NOMO-1 treated with dmso at 0.1 percent for 144 hours (cell line): ENCODE measurements around the gene OR5AN1.
A peak's percentile ranks its signal among the peaks of the same experiment; 100 is the strongest.
"Not testable (repeated sequence)": the region's sequence is repeated elsewhere in the genome, so short reads cannot be mapped to it uniquely, and the experiment has no call there.

ENCODE experiments used
- DNase-seq: peaks from one replicate; lab custom pipeline; 2025; ENCODE audit not compliant: unreplicated experiment; lab: John Stamatoyannopoulos, UW

OR5AN1 gene

GRCh38 chr11:59358595-59358994 lies at the start of gene OR5AN1:
Gene OR5AN1, plus strand, starts transcription at chr11:59358895. Its CDS starts 5,564 bp downstream, at chr11:59364459.
- DNase-seq, result no peak

GRCh38 chr11:59335001-59335400 lies 23.7 kb upstream of the OR5AN1 start:
- no peak for DNase-seq

GRCh38 chr11:59336176-59336575 lies 22.5 kb upstream of the OR5AN1 start:
- DNase-seq, result no peak

GRCh38 chr11:59336931-59337330 lies 21.8 kb upstream of the OR5AN1 start:
- DNase-seq, result no peak

- not testable (repeated sequence) for DNase-seq
These were observed 9.0 kb upstream of the OR5AN1 start for GRCh38 chr11:59349657-59350056.

GRCh38 chr11:59355226-59355625 lies 3.5 kb upstream of the OR5AN1 start:
- DNase-seq, result no peak

- no peak for DNase-seq
These were observed 2.1 kb upstream of the OR5AN1 start for GRCh38 chr11:59356561-59356960.

GRCh38 chr11:59358020-59358419 lies 675 bp upstream of the OR5AN1 start:
- no peak for DNase-seq

- DNase-seq, result no peak
These were observed 6.7 kb downstream of the OR5AN1 start for GRCh38 chr11:59365232-59366018.

- peak; percentile 23 for DNase-seq
These were observed 9.7 kb downstream of the OR5AN1 start for GRCh38 chr11:59368238-59369022.

- DNase-seq, result not testable (repeated sequence)
These were observed 13.6 kb downstream of the OR5AN1 start for GRCh38 chr11:59372324-59372723.

- DNase-seq, result no peak
These were observed 21.8 kb downstream of the OR5AN1 start for GRCh38 chr11:59380263-59381059.

GRCh38 chr11:59394186-59394585 lies 35.5 kb downstream of the OR5AN1 start:
- no peak for DNase-seq

- DNase-seq, result no peak
These were observed 42.0 kb downstream of the OR5AN1 start for GRCh38 chr11:59400461-59401261.

GRCh38 chr11:59401262-59401552 lies 42.5 kb downstream of the OR5AN1 start:
- DNase-seq, result no peak

- no peak for DNase-seq
These were observed 44.9 kb downstream of the OR5AN1 start for GRCh38 chr11:59403546-59403945.

GRCh38 chr11:59413646-59414045 lies 55.0 kb downstream of the OR5AN1 start:
- peak; percentile 76 for DNase-seq

GRCh38 chr11:59415111-59415510 lies 56.4 kb downstream of the OR5AN1 start:
- DNase-seq, result no peak

- no peak for DNase-seq
These were observed 57.9 kb downstream of the OR5AN1 start for GRCh38 chr11:59416613-59417012.

- DNase-seq, result no peak
These were observed 58.3 kb downstream of the OR5AN1 start for GRCh38 chr11:59417023-59417422.

- DNase-seq, result no peak
These were observed 59.5 kb downstream of the OR5AN1 start for GRCh38 chr11:59418156-59418555.
